HTERT RPE-1 (cell line): ENCODE data around the gene NME4.
"Not testable (repeated sequence)": the region's sequence is repeated elsewhere in the genome, so short reads cannot be mapped to it uniquely, and the experiment has no call there.

Experiments used
- in situ Hi-C: fragments of 300-500 bp; cut with MboI; formaldehyde crosslinking; loops from 4 replicates; pipeline ENCODE4 v1.14.3; 2020; ENCODE audit warnings: low sequenced_read_pairs

Gene NME4

GRCh38 chr16:396199-396598 lies 800 bp upstream of the NME4 start:
- in situ Hi-C loops, result no loop called here

- in situ Hi-C loops, result no loop called here
These were observed 394 bp upstream of the NME4 start for GRCh38 chr16:396605-397004.

GRCh38 chr16:397736-398332 lies 835 bp downstream of the NME4 start:
- in situ Hi-C loops, result no loop called here

- in situ Hi-C loops, result no loop called here
These were observed 1.8 kb downstream of the NME4 start for GRCh38 chr16:398561-399339.

GRCh38 chr16:399340-400019 lies 2.5 kb downstream of the NME4 start:
- in situ Hi-C loops, result no loop called here

- in situ Hi-C loops, result no loop called here
These were observed 3.1 kb downstream of the NME4 start for GRCh38 chr16:400061-400591.

- in situ Hi-C loops, result no loop called here
These were observed 4.7 kb downstream of the NME4 start, which contains the start of gene DECR2 for GRCh38 chr16:401468-402348. Gene DECR2 (plus strand): TSS chr16:401885. CDS start chr16:401964, 79 bp downstream.

- in situ Hi-C loops, result no loop called here
These were observed 8.0 kb downstream of the NME4 start for GRCh38 chr16:404971-405486.

GRCh38 chr16:405548-406506 lies 8.8 kb downstream of the NME4 start:
- in situ Hi-C loops, result no loop called here

- in situ Hi-C loops, result no loop called here
These were observed 10.3 kb downstream of the NME4 start for GRCh38 chr16:407253-407652.

GRCh38 chr16:410516-411178 lies 13.6 kb downstream of the NME4 start:
- in situ Hi-C loops, result no loop called here

GRCh38 chr16:411576-412265 lies 14.7 kb downstream of the NME4 start:
- in situ Hi-C loops, result no loop called here

- in situ Hi-C loops, result no loop called here
These were observed 17.6 kb downstream of the NME4 start for GRCh38 chr16:414395-415169.

GRCh38 chr16:415170-415498 lies 18.1 kb downstream of the NME4 start:
- in situ Hi-C loops, result not testable (repeated sequence)

GRCh38 chr16:422179-422578 lies 25.2 kb downstream of the NME4 start:
- in situ Hi-C loops, result not testable (repeated sequence)

GRCh38 chr16:424033-424622 lies 27.1 kb downstream of the NME4 start:
- in situ Hi-C loops, result no loop called here

GRCh38 chr16:424623-425081 lies 27.7 kb downstream of the NME4 start:
- in situ Hi-C loops, result no loop called here
